ENCODE results near the gene ZNF414. TPM values are rescaled to one million over a fixed set of nuclear protein-coding genes. Genes with fewer than 3 reads are reported as not detected.
"Not testable (repeated sequence)": the region's sequence is repeated elsewhere in the genome, so short reads cannot be mapped to it uniquely, and the experiment has no call there.

The ZNF414 gene
- total and polyA plus RNA-seq, 2 of the 4 experiments (the other 2 are of a cell fraction): 3.2 to 14.2 TPM

GRCh38 chr19:8514505-8515009, 590 bp upstream of the ZNF414 start:
- dilution Hi-C loops (cut with HindIII; ENCODE audit: low sequenced_read_pairs, unreplicated experiment); intact Hi-C loops (cut with micrococcal nuclease); H3K56ac ChIP-seq (ENCODE audit: extremely low read depth, insufficient read depth, low read length); H3K4me3 ChIP-seq (ENCODE audit: insufficient read depth, low read depth, low read length); BruUV-seq (replicated peaks); H2BK20ac ChIP-seq (ENCODE audit: low read depth, low read length); CTCF ChIA-PET; H3K18ac ChIP-seq (ENCODE audit: low read depth, low read length); H4K20me1 ChIP-seq (ENCODE audit: insufficient read depth, low read length); ATAC-seq (ENCODE audit: low read depth); H2AK9ac ChIP-seq (replicated peaks; ENCODE audit: low read depth, low read length, poor library complexity); H3K14ac ChIP-seq (replicated peaks; ENCODE audit: low read depth, low read length); DNase-seq; H3K27me3 ChIP-seq (ENCODE audit: control insufficient read depth, insufficient read depth, low read length); in situ Hi-C loops (cut with MboI; ENCODE audit: low sequenced_read_pairs); H3K9me3 ChIP-seq (ENCODE audit: control insufficient read depth, insufficient read depth, low read length); H3K36me3 ChIP-seq (ENCODE audit: control insufficient read depth, insufficient read depth, low read length); H3K23ac ChIP-seq (ENCODE audit: low read depth, low read length); H2BK15ac ChIP-seq (ENCODE audit: low read depth, low read length); H3K4me2 ChIP-seq (ENCODE audit: low read depth, low read length); H2AFZ ChIP-seq (replicated peaks; ENCODE audit: low read length, poor library complexity): not testable (repeated sequence)
- H4K5ac ChIP-seq (ENCODE audit: low read depth, low read length): peak overlapping the region; percentile 13; the same call in 1 of the 2 replicates
- peaks cover 10% of the 10 kb centered on the region for H3K9me1 ChIP-seq (ENCODE audit: insufficient read depth, low read length)
- peaks cover 11% of the 10 kb centered on the region for H3K4me1 ChIP-seq (ENCODE audit: control insufficient read depth, insufficient read depth, low read length)
- peak overlapping the region; percentile 83 for H2BK5ac ChIP-seq (ENCODE audit: low read depth, low read length, poor library complexity, severe bottlenecking)
- H4K91ac ChIP-seq (ENCODE audit: insufficient read depth, low read depth, low read length): peak overlapping the region; percentile 73; the same call in 1 of the 2 replicates
- peak overlapping the region; percentile 76; the same call in 1 of the 2 replicates for H3K9ac ChIP-seq (ENCODE audit: low read depth, low read length)
- H2BK120ac ChIP-seq (ENCODE audit: low read depth, low read length): 0 out of 2 replicates have a peak overlapping the region, but pooled peaks have one; percentile 53
- H4K8ac ChIP-seq (ENCODE audit: low read depth in 2 of 2, low read length in 2 of 2): peak overlapping the region; percentile 72 to 99
- H3K79me1 ChIP-seq (ENCODE audit: low read depth in 1 of 2, low read length in 2 of 2): peaks cover 6 to 17% of the 10 kb centered on the region in 2 experiments; a peak in 3 of 4 replicates
- peak overlapping the region; percentile 94; the same call in 1 of the 2 replicates for H3K4ac ChIP-seq (ENCODE audit: low read depth, low read length)
- POLR2A ChIA-PET (ENCODE audit: unreplicated experiment): interaction anchor here (1.5 kb wide), 1 partner anchor 10 kb away, joined by 8 read pairs; no protein-coding TSS in a partner anchor
- 83% methylated on average over 6 of the region's 21 CpGs; no CpG with 5 or more reads in 1 of the 2 experiments for WGBS, 2 experiments (ENCODE audit: extremely low coverage in 2 of 2, insufficient read length in 1 of 2)
- peak overlapping the region; percentile 65; the same call in 1 of the 2 replicates for H3K27ac ChIP-seq (ENCODE audit: insufficient read depth, low read length)
- peak overlapping the region; percentile 56 for H2AK5ac ChIP-seq (ENCODE audit: low read depth, low read length)

All from IMR-90 (cell line).